ENCODE measurements around the gene C1orf21.
A peak's percentile ranks its signal among the peaks of the same experiment; 100 is the strongest.

C1orf21 gene

DNA sequence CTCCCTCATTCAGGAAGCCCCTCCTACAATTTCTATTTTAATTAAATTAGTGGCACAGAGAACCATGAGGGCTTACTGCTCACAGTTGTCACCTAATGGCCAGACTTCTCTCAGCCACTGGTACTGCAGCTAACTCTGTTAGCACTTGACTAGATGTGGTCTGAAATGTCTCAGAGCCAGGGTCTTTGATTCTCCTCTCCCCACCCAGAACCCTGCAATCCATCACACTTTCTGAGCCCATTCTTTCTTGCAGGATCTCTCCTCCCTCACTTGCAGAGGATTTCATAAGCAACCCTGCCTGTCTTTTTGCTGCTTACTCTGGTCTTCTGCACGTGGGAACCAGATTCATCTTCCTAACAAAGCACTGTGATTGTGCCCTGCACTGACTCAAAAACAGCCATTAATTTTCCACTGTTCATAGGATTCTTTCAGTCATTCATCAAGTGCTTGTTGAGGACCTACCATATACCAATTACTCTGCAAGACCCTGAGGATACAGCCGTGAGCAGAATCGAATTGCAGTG lies 259.4 kb downstream of the C1orf21 start:
- TF ChIP-seq, protein P1, sequence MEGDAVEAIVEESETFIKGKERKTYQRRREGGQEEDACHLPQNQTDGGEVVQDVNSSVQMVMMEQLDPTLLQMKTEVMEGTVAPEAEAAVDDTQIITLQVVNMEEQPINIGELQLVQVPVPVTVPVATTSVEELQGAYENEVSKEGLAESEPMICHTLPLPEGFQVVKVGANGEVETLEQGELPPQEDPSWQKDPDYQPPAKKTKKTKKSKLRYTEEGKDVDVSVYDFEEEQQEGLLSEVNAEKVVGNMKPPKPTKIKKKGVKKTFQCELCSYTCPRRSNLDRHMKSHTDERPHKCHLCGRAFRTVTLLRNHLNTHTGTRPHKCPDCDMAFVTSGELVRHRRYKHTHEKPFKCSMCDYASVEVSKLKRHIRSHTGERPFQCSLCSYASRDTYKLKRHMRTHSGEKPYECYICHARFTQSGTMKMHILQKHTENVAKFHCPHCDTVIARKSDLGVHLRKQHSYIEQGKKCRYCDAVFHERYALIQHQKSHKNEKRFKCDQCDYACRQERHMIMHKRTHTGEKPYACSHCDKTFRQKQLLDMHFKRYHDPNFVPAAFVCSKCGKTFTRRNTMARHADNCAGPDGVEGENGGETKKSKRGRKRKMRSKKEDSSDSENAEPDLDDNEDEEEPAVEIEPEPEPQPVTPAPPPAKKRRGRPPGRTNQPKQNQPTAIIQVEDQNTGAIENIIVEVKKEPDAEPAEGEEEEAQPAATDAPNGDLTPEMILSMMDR (IDR thresholded peaks at IDR 0.05; ENCODE audit: low read length, missing control alignments), result no peak
- no peak for DNase-seq (ENCODE audit: low read depth)

DNA sequence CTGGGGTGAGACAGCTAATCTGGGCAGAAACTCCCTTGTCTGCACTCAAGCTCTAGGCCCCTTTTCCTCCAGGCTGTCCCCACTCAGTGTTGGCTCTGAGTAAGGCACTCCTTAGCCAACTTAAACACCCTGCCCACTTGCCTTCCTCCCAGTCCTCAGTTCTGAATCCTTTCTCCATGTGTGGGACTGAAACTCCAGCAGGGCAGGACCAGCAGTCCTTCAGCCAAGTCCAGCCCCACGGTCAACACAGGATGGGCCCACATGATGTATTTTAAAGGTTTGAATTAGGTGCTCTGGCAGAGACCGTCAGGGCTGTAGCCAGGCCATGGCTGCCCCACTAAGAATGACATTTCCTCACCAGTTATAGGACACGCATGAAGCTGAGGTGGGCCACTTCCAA lies 260.0 kb downstream of the C1orf21 start:
- DNase-seq (ENCODE audit: low read depth), result no peak
- TF ChIP-seq, protein P1 (IDR thresholded peaks at IDR 0.05; ENCODE audit: low read length, missing control alignments), result no peak
- H3K4me3 ChIP-seq (replicated peaks; ENCODE audit: low read depth, low read length), result no peak overlapping the region

More for the DNA sequence above, 259.4 kb downstream of the C1orf21 start:
- H3K4me3 ChIP-seq (replicated peaks; ENCODE audit: low read depth, low read length), result no peak overlapping the region

DNA sequence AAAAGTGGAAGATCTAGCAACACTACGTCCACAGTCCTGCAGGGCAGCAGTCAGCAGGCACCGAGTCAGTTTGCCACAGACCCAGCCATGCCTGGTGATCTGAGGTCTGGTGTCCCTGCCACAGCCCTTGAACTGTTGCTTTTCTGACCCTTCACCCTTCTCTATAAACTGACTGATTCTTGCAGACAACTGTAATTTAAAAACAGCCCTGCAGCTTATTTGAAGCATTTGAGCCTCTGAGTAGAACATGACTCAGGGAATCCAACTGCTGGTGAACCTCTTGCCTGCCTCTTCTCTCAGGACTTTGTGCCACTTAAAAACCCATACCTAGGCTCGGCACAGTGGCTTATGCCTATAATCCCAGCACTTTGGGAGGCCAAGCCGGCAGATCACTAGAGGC lies 260.6 kb downstream of the C1orf21 start:
- no peak for DNase-seq (ENCODE audit: low read depth)
- H3K4me3 ChIP-seq (replicated peaks; ENCODE audit: low read depth, low read length), result no peak overlapping the region
- TF ChIP-seq, protein P1 (IDR thresholded peaks at IDR 0.05; ENCODE audit: low read length, missing control alignments), result no peak

DNA sequence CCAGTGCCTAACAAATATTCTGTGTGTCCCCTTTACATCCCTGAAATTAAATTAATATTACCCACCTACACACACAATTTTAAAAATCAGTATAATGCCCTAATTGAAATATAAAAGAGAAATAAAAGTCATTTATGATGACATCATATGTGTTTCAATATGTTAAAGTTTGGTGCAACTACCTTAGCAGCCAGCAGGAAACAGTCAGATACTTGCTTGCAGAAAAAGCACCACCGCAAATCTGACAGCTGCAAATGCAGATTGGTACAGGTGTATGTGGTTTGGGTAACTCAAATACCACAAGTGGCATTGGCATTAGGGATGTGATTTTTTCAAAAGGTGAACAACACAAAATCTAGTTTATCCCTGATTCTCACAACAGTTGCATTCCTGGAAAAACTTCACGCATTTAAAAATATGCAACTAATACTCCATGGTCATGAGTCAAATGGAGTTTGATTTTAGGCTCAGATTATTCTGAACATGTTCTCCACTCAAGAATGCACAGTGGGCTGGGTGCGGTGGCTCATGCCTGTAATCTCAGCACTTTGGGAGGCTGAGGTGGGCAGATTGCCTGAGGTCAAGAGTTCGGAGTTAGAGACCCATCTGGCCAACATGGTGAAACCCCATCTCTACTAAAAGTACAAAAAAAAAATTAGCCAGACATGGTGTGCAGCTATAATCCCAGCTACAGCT lies 261.5 kb downstream of the C1orf21 start:
- no peak for DNase-seq (ENCODE audit: low read depth)
- TF ChIP-seq, protein P1 (IDR thresholded peaks at IDR 0.05; ENCODE audit: low read length, missing control alignments), result no peak
- no peak overlapping the region for H3K4me3 ChIP-seq (replicated peaks; ENCODE audit: low read depth, low read length)

DNA sequence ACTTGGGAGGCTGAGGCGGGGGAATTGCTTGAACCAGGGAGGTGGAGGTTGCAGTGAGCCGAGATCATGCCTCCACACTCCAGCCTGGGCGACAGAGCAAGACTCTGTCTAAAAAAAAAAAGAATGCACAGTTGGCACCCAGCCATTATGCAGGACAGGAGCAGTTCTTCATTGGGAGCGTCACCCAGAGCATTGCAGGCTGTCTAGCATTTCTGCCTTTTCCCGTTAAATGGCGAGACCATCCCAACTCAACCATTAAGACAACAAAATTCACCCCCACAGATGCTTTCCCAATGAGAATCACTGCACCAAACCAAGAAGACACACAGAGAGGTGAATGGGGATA lies 262.0 kb downstream of the C1orf21 start:
- TF ChIP-seq, protein P1 (IDR thresholded peaks at IDR 0.05; ENCODE audit: low read length, missing control alignments), result no peak
- H3K4me3 ChIP-seq (replicated peaks; ENCODE audit: low read depth, low read length), result no peak overlapping the region
- no peak for DNase-seq (ENCODE audit: low read depth)

DNA sequence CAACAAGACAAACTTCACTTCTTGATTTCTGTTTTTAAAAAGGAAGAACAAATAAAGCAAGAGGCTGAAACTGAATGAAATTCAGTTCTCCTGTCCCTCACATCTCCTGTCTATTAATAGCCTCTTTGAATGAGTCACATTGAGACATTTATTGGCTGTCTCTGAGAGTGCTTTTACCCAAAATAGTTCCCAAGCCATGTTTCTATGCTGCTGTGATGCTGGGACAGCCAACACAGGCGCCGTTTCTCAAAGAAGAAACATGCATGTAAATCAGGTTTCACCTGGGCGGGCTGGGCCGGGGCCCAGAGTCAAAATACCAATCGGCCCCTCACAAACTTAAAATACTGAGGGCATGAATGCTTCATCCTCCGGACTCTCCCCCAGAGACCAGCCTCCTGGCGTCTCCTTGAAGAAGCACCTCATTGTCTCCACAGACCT lies 262.6 kb downstream of the C1orf21 start:
- no peak overlapping the region for H3K4me3 ChIP-seq (replicated peaks; ENCODE audit: low read depth, low read length)
- peak; percentile 11 for DNase-seq (ENCODE audit: low read depth)
- TF ChIP-seq, protein P1 (IDR thresholded peaks at IDR 0.05; ENCODE audit: low read length, missing control alignments), result no peak
